ENCODE results near the gene CNIH3.

The CNIH3 gene

GRCh38 chr1:224726441-224727182 lies 110.5 kb downstream of the CNIH3 start:
- no peak for DNase-seq

GRCh38 chr1:224727351-224728289 lies 111.5 kb downstream of the CNIH3 start:
- DNase-seq, result no peak

- DNase-seq, result no peak
Measured at GRCh38 chr1:224730540-224730939, 114.4 kb downstream of the CNIH3 start.

GRCh38 chr1:224730965-224731364 lies 114.8 kb downstream of the CNIH3 start:
- DNase-seq, result no peak

- DNase-seq, result no peak
Measured at GRCh38 chr1:224731633-224732032, 115.5 kb downstream of the CNIH3 start.

GRCh38 chr1:224732377-224733026 lies 116.4 kb downstream of the CNIH3 start:
- no peak for DNase-seq

GRCh38 chr1:224733027-224733911 lies 117.2 kb downstream of the CNIH3 start:
- DNase-seq, result no peak

- no peak for DNase-seq
Measured at GRCh38 chr1:224734261-224734935, 118.3 kb downstream of the CNIH3 start.

- DNase-seq, result no peak
Measured at GRCh38 chr1:224735159-224735558, 119.0 kb downstream of the CNIH3 start.

- no peak for DNase-seq
Measured at GRCh38 chr1:224736619-224737352, 120.7 kb downstream of the CNIH3 start.

- DNase-seq, result no peak
Measured at GRCh38 chr1:224737353-224737727, 121.2 kb downstream of the CNIH3 start.

- no peak for DNase-seq
Measured at GRCh38 chr1:224739303-224739996, 123.3 kb downstream of the CNIH3 start.

- DNase-seq, result no peak
Measured at GRCh38 chr1:224739997-224740684, 124.0 kb downstream of the CNIH3 start.

GRCh38 chr1:224740685-224741052 lies 124.6 kb downstream of the CNIH3 start:
- no peak for DNase-seq

GRCh38 chr1:224742349-224742748 lies 126.2 kb downstream of the CNIH3 start:
- DNase-seq, result no peak

GRCh38 chr1:224743608-224744164 lies 127.6 kb downstream of the CNIH3 start:
- no peak for DNase-seq

- DNase-seq, result no peak
Measured at GRCh38 chr1:224744521-224744920, 128.4 kb downstream of the CNIH3 start.

- no peak for DNase-seq
Measured at GRCh38 chr1:224745394-224745793, 129.3 kb downstream of the CNIH3 start.

GRCh38 chr1:224745924-224746323 lies 129.8 kb downstream of the CNIH3 start:
- DNase-seq, result no peak

GRCh38 chr1:224747578-224747977 lies 131.5 kb downstream of the CNIH3 start:
- DNase-seq, result peak; percentile 90

Data from DMS79 (cell line).